Measurements from ENCODE around the gene GRAP2.

GRAP2 gene

GRCh38 chr22:39926753-39927152 lies 25.9 kb downstream of the GRAP2 start:
- no peak for DNase-seq

DNA sequence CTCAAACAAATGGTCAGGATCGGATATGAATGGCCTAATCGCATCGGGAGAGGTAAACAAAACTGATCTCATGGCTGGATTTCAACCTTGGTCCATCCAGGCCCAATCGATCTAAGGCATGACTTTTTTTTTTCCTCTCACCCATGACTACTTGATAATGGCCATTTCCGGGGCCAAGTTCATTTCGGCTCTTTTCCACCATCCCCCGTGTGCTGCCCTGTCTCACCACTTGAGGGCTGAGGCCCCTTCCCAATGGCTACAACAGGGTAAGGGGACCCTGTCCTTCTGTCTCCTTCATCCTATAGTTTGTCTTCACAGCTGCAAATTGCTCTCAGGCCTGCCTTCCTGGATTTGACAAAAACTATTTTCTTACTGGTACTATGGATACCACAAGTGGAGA lies 26.7 kb downstream of the GRAP2 start:
- DNase-seq = no peak

GRCh38 chr22:39928536-39929520 lies 27.9 kb downstream of the GRAP2 start:
- DNase-seq = peak; percentile 37

GRCh38 chr22:39931251-39931650 lies 30.4 kb downstream of the GRAP2 start:
- no peak for DNase-seq

DNA sequence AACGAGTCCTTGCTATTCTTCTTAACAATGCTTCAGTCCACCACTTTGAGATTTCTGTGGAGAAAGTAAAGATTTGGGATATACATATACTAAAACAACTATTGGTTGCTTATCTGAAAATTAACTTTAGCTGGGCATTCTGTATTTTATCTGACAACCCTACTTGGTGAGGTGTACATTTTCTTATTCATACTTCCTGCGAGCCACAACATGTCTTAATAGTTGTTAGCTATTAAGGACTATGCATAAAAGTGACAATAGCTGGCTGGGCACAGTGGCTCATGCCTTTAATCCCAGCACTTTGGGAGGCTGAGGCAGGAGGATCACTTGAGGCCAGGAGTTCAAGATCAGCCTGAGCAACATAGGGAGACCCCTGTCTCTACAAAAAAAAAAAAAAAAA lies 31.3 kb downstream of the GRAP2 start:
- no peak for DNase-seq

- peak; percentile 34 for DNase-seq
Observed at GRCh38 chr22:39932918-39933649, 32.2 kb downstream of the GRAP2 start.

DNA sequence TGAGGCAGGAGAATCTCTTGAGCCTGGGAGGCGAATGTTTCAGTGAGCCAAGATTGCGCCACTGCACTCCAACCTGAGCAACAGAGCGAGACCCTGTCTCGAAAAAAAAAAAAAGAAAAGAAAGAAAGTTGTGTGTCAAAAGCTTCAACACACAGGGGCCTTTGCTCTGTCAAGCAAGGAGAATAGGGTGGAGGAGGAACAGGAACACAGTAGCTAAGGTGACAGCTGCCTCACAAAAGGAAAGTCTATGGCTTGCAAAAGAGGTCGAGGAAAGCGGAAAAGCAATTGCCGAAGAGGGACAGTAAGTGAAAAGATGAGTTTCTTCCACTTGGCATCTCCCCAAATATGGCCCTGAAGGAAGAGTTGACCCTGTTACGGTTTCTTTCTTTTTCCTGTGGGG lies 32.9 kb downstream of the GRAP2 start:
- no peak for DNase-seq

DNA sequence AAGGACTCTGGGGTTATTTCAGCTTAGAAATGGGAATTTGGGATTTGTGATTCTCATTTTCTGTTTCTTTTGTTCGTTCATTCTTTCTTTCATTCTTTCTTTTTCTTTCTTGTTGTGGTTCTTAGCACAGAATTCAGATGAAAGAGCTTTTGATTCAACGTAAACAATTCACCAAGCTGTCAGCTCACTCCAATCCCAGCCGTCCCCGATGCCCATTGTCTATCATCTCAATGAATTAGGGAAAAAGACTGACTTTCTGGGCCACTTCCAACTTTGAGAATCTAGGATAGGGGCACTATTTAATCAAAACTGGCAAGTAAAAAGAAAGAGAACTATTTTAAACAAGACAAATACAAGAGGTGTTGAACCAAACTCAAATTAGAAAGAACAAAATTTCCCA lies 34.2 kb downstream of the GRAP2 start:
- DNase-seq = no peak

- DNase-seq = no peak
Observed at GRCh38 chr22:39935612-39936011, 34.7 kb downstream of the GRAP2 start.

DNA sequence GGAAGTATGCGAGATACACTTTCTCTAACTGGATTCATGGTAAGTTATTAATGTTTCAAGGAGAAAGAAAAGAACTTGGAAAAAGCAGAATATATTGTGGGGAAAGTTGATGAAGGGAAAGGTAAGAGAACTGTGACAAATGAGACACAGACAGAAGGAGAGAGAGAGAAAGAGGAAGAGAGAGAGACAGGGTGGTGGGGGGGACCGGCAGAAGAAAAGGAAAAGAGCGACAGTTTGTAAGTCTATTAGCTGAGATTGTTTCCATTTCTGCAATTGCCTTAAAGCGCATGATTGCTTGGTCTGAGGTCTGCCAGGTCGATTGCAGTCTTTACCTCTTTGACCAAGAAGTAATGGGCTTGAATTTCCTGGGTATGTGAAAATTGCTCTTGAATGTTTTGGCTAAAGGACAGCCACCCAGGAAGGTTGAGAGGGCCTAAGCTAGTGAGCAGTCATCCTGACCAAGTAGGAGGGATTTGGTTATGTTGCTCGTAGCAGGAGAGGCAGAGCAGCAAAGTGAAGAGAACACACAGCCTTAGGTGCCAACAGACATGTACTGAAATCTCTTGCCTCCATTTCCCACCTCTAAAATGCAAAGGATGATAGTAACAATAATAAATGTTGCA lies 35.8 kb downstream of the GRAP2 start:
- DNase-seq = no peak

GRCh38 chr22:39937906-39938305 lies 37.0 kb downstream of the GRAP2 start:
- DNase-seq = no peak

- no peak for DNase-seq
Observed at GRCh38 chr22:39938509-39939111, 37.7 kb downstream of the GRAP2 start.

DNA sequence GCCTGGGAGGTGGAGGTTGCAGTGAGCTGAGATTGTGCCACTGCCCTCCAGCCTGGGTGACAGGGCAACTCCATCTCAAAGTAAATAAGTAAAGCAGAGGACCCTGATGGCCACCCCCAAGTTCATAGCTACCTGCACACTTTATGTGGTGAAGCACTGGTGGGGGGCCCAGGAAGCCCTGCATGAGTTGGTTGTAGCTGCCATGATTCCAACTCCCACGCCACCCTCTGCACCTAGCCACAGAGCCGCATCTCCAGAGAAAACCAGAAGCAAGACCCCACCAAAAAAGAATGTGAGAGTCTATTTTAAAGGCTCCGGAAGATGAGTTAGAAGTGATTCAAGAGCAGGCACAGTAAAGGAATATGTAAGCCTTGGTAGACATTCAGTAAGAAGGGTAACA lies 38.9 kb downstream of the GRAP2 start:
- no peak for DNase-seq

- no peak for DNase-seq
Observed at GRCh38 chr22:39940757-39941305, 39.9 kb downstream of the GRAP2 start.

- DNase-seq = no peak
Observed at GRCh38 chr22:39941601-39942000, 40.7 kb downstream of the GRAP2 start.

DNA sequence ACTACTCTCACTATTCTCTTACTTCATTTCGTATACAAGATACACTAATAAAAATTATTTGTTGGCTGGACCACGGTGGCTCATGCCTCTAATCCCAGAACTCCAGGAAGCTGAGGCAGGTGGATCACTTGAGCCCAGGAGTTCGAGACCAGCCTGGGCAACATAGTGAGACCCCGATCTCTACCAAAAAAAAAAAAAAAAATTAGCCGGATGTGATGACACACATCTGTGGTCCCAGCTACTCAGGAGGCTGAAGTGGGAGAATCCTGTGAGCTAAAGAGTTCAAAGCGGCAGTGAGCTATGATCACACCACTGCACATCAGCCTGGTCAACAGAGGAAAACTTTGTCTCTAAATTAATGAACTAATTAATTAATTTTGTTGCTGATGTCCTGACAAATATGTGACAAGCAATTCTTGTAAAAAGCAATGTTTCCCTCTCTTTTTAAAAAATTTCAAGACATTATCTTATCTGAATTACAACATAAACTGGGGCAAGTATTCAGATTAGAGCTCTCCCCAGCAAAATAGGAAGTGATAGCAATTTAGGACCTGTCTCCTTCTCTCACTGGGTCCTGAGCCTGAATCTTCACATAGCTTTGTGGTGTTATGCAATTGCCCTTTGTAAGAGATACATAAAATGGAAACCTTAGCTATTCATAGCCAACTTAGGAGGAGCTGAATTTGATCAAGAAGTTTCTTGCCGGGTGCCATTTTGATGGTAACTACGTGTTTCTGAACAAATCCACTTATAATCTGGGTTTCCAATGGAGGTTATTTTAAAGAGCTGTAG lies 41.8 kb downstream of the GRAP2 start:
- peak; percentile 55 for DNase-seq

GRCh38 chr22:39943337-39943736 lies 42.5 kb downstream of the GRAP2 start:
- no peak for DNase-seq

DNA sequence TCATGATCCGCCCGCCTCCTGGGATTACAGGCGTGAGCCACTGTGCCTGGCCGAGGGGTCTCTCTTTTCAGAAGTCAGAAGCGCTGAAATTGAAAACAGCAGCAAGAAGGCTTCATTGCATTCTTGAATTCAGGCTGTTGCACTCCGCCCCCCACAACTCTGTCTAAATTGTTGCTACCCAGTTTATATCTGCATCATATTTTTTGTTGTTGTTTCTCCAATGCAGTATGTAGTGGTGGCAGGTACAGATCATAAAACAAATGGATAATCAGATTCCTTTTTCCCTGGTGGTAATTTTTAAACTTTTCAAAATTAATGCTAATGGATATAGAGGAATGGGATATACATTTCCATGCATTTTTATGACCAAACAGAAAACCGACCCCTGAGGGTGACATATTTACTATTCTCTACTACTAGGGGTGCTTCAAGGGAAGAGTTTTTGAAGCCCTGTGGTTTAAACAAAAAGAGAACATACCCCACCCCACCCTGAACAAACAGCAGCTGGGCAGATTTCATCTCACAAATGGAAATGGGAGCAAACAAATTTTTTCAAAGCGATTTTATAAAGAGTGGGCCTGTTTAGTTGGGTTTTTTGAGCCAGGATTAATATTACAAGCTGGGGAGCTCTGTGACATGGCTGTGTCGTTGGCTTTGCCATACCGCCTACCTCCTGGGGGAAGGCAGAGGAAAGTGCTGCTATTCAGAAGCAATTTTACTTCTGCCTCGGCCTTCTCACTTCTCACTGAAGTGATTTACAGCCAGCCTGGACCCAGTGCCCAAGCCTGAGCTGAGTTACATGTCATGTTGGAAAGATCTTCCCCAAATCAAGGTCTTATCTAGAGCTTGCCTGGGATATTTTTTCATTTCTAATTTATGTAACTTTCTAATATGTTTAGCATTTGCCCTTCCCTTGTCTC lies 43.3 kb downstream of the GRAP2 start:
- no peak for DNase-seq

- no peak for DNase-seq
Observed at GRCh38 chr22:39946126-39946502, 45.2 kb downstream of the GRAP2 start.

DNA sequence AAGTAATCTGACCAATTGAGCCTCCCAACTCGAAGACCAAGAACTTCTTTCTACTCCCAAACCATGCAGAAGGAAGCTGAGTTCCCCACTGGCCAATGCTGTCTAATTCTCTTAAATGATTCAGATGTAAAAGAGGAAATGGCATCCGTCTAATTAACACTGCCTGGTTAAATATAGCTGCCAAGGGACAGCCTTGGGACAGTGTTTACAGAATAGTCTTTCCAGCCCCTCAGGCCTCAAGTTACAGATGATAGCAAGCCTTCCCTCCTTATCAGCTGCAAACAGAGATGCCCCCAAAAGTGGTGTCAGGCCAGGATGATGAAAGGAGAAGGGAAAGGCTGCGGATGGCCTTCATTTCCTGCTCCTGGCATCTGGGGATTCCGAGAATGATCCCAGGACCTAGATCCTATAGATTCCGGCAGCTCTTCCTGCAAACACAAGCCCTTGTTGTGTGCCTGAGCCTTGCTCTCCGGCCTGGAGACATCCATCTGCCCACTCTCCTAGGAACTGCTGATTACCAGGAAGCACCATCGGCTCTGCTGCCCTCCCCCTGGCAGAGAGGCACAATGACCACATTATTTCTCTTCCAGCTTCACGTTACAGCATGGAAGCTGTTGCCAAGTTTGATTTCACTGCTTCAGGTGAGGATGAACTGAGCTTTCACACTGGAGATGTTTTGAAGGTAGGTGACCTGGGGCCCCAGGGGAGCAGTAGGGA lies 45.8 kb downstream of the GRAP2 start:
- peak; percentile 42 for DNase-seq
